ENCODE results near the gene PTTG1IP.
A peak's percentile ranks its signal among the peaks of the same experiment; 100 is the strongest.

Gene PTTG1IP

DNA sequence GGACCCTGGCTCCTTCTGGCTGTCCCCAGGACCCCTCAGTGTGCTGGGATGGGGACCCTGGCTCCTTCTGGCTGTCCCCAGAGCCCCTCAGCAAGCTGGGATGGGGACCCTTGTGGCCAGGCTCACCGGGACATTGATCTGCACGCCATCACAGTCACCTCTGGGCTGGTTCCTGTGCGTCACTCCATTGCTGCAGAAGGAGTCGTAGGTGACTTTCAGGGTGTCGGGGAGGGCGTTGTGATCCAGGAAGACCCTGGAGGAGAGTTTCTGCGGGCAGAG, 19.7 kb upstream of the PTTG1IP start:
- no peak overlapping the region for H3K9ac ChIP-seq (ENCODE audit: low read depth, low read length)
- peaks cover 62% of the 10 kb centered on the region for H3K36me3 ChIP-seq (ENCODE audit: insufficient read depth, low read length)
- no peaks in the 10 kb centered on the region for H3K27me3 ChIP-seq (ENCODE audit: insufficient read depth, low read length, poor library complexity)
- H3K4me1 ChIP-seq (ENCODE audit: insufficient read depth, low read length): no peaks in the 10 kb centered on the region
- TF ChIP-seq, protein P1, sequence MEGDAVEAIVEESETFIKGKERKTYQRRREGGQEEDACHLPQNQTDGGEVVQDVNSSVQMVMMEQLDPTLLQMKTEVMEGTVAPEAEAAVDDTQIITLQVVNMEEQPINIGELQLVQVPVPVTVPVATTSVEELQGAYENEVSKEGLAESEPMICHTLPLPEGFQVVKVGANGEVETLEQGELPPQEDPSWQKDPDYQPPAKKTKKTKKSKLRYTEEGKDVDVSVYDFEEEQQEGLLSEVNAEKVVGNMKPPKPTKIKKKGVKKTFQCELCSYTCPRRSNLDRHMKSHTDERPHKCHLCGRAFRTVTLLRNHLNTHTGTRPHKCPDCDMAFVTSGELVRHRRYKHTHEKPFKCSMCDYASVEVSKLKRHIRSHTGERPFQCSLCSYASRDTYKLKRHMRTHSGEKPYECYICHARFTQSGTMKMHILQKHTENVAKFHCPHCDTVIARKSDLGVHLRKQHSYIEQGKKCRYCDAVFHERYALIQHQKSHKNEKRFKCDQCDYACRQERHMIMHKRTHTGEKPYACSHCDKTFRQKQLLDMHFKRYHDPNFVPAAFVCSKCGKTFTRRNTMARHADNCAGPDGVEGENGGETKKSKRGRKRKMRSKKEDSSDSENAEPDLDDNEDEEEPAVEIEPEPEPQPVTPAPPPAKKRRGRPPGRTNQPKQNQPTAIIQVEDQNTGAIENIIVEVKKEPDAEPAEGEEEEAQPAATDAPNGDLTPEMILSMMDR (IDR thresholded peaks at IDR 0.05; ENCODE audit: borderline replicate concordance, extremely low read depth, low read length, poor library complexity, severe bottlenecking): no peak
- TF ChIP-seq EZH2 (IDR thresholded peaks at IDR 0.05; ENCODE audit: borderline replicate concordance, low read depth, low read length, severe bottlenecking): no peak
- no peak for DNase-seq
- H3K4me3 ChIP-seq (ENCODE audit: low read depth in 1 of 2, low read length in 2 of 2): no peak overlapping the region
- H3K79me2 ChIP-seq (ENCODE audit: insufficient read depth, low read length): no peaks in the 10 kb centered on the region
- no peaks in the 10 kb centered on the region for H3K9me3 ChIP-seq (ENCODE audit: insufficient read depth, low read length, severe bottlenecking)
- H2AFZ ChIP-seq (ENCODE audit: low read depth, low read length): no peak overlapping the region
- H3K27ac ChIP-seq (ENCODE audit: low read length): no peak overlapping the region
- no peak overlapping the region for H3K4me2 ChIP-seq (ENCODE audit: insufficient read depth, low read length)
- peak; percentile 15; the same call in 1 of the 3 replicates for ATAC-seq (ENCODE audit: insufficient read depth, low read depth)
- peaks cover 15% of the 10 kb centered on the region for H4K20me1 ChIP-seq (ENCODE audit: insufficient read depth, low read length)

- no peak overlapping the region for H3K4me2 ChIP-seq (ENCODE audit: insufficient read depth, low read length)
- H3K4me3 ChIP-seq (ENCODE audit: low read depth in 1 of 2, low read length in 2 of 2): no peak overlapping the region
- peaks cover 11% of the 10 kb centered on the region; the same call in 1 of the 2 replicates for H4K20me1 ChIP-seq (ENCODE audit: insufficient read depth, low read length)
- TF ChIP-seq EZH2 (IDR thresholded peaks at IDR 0.05; ENCODE audit: borderline replicate concordance, low read depth, low read length, severe bottlenecking): no peak
- TF ChIP-seq, protein P1 (IDR thresholded peaks at IDR 0.05; ENCODE audit: borderline replicate concordance, extremely low read depth, low read length, poor library complexity, severe bottlenecking): peak; percentile 96
- H3K36me3 ChIP-seq (ENCODE audit: insufficient read depth, low read length): peaks cover 62% of the 10 kb centered on the region
- H3K27me3 ChIP-seq (ENCODE audit: insufficient read depth, low read length, poor library complexity): no peaks in the 10 kb centered on the region
- no peaks in the 10 kb centered on the region for H3K79me2 ChIP-seq (ENCODE audit: insufficient read depth, low read length)
- DNase-seq: peak; percentile 77
- H3K9ac ChIP-seq (ENCODE audit: low read depth, low read length): no peak overlapping the region
- ATAC-seq (ENCODE audit: insufficient read depth, low read depth): peak; percentile 80
- H3K4me1 ChIP-seq (ENCODE audit: insufficient read depth, low read length): no peaks in the 10 kb centered on the region
- H3K27ac ChIP-seq (ENCODE audit: low read length): no peak overlapping the region
- H3K9me3 ChIP-seq (ENCODE audit: insufficient read depth, low read length, severe bottlenecking): no peaks in the 10 kb centered on the region
- no peak overlapping the region for H2AFZ ChIP-seq (ENCODE audit: low read depth, low read length)
Observed at GRCh38 chr21:44892536-44893277, 19.2 kb upstream of the PTTG1IP start.

DNA sequence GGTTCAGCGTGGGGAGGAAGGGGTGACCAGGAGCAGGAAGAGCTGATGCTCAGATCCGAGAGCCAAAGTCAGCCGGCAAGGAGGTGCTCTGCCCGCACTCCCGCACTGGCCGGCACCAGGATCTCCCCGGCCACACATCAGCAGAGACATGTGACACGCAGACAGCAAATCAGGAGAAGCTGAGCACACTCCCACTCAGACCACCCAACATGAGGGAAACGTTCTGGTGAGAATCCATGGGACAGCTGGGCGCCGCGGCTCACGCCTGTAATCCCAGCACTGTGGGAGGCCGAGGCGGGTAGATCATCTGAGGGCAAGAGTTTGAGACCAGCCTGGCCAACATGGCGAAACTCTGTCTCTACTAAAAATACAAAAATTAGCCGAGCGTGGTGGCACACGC, 18.6 kb upstream of the PTTG1IP start:
- TF ChIP-seq, protein P1 (IDR thresholded peaks at IDR 0.05; ENCODE audit: borderline replicate concordance, extremely low read depth, low read length, poor library complexity, severe bottlenecking): no peak
- TF ChIP-seq EZH2 (IDR thresholded peaks at IDR 0.05; ENCODE audit: borderline replicate concordance, low read depth, low read length, severe bottlenecking): no peak
- H4K20me1 ChIP-seq (ENCODE audit: insufficient read depth, low read length): peaks cover 11% of the 10 kb centered on the region; the same call in 1 of the 2 replicates

More for the DNA sequence above, 18.6 kb upstream of the PTTG1IP start:
- ATAC-seq (ENCODE audit: insufficient read depth, low read depth) (no peak), DNase-seq (no peak)
- Histone ChIP-seq H3K27me3 (ENCODE audit: insufficient read depth, low read length, poor library complexity) (no peaks in the 10 kb centered on the region), H2AFZ (ENCODE audit: low read depth, low read length) (no peak overlapping the region), H3K9me3 (ENCODE audit: insufficient read depth, low read length, severe bottlenecking) (no peaks in the 10 kb centered on the region), H3K27ac (ENCODE audit: low read length) (no peak overlapping the region), H3K4me3 (ENCODE audit: low read depth in 1 of 2, low read length in 2 of 2) (no peak overlapping the region), H3K4me2 (ENCODE audit: insufficient read depth, low read length) (no peak overlapping the region), H3K36me3 (ENCODE audit: insufficient read depth, low read length) (peaks cover 62% of the 10 kb centered on the region), H3K4me1 (ENCODE audit: insufficient read depth, low read length) (no peaks in the 10 kb centered on the region), H3K9ac (ENCODE audit: low read depth, low read length) (no peak overlapping the region), H3K79me2 (ENCODE audit: insufficient read depth, low read length) (no peaks in the 10 kb centered on the region)
